GM11168 (cell line): Measurements from ENCODE around the gene IDI1.
"Not testable (repeated sequence)": the region's sequence is repeated elsewhere in the genome, so short reads cannot be mapped to it uniquely, and the experiment has no call there.

Experiments used
- in situ Hi-C: fragments of 300-500 bp; cut with MboI; formaldehyde crosslinking; loops from one replicate; pipeline ENCODE4 v1.12.0; 2022; ENCODE audit warnings: low sequenced_read_pairs; ENCODE audit not compliant: unreplicated experiment

Gene IDI1

DNA sequence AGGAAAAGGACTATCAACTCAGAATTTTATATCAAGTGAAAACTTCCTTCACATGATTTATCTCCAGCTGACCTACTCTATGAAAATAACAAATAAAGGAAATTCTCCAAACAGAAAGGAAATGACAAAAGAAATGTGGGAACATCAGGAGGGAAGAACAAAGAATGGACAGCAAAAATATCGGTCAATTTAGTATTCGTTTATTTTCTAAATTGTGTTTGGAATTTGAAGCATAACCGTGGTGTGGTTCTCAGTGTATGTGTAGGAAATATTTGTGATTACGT lies 16.0 kb upstream of the IDI1 start:
- in situ Hi-C loops: no loop called here

DNA sequence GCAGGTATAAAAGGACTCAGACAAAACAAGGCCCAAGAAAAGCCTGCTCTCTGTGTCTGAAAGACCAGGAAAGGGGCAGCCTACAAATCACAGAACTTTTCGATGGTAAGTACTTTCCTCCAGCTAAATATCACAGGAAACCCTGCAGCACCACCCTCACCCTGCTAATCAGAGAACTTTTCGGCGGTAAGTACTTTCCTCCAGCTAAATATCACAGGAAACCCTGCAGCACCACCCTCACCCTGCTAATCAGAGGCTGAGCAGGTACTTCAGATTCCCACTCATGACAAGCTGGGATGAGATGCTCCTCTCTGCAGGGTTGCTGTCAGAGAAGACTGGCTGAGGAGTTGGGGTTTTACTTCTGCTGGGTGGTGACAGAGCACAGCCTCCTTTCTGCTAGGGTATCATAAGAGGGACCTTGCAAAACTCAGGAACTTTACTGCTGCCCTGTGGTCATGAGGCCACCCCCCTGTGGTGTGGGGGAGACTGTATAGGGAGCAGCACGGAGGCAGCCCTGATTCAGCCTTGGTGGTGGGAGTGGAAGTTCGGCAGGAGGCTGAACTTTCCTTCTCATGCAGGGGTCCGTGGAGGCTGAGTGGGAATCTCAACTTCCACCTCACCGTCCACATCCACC lies 14.4 kb upstream of the IDI1 start:
- in situ Hi-C loops: no loop called here

DNA sequence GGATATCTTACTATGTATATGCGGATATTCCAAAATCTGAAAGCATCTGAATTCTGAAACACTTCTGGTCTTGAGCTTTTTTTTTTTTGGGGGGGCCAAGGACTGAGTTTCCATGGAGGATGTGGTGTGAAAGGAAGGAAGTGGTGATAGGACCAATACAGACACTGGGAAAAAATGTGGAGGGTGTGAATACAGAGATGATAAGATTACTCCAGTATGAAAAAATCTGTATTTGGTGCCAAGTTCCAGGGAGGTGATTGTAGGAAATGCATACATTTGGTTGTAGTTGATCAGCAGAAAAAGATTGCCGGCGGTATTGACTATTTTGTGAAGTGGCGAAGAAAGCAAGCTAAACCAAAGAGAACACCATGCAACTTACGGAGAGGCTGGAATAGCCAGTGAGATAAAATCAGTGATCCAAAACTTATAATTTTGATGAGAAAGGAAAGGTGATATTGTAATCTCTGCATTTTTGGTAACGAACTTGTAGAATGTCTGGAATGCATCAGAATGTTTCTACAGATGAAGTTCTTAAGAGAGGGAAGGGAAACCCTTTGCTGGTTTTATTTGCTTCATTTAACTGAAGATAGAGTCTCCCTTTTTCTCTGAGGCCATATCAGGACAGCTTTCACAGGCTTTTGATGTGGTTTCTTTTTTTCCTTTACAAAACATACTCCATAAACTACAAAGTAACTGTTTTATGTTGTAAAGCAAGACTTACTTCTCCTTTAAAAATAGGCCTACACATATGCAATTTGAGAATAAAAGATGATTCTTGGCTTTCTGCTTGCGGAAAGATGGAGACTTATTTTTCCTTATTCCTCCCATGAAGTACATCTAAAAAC lies 13.2 kb upstream of the IDI1 start:
- in situ Hi-C loops: no loop called here

DNA sequence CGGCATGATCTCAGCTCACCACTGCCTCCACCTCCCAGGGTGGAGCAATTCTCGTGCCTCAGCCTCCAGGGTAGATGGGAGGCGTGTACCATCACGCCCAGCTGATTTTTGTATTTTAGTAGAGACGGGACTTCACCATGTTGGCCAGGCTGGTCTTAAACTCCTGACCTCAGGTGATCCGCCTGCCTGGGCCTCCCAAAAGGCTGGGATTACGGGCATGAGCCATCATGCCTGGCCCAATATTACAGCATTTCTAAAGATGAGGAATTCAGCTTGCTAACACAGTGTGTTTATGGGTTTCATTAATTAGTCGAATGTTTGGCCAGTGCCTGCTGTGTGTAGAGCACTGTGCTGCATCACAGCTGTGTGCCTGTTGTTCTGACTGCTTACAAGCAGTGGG lies 11.0 kb upstream of the IDI1 start:
- in situ Hi-C loops: no loop called here

DNA sequence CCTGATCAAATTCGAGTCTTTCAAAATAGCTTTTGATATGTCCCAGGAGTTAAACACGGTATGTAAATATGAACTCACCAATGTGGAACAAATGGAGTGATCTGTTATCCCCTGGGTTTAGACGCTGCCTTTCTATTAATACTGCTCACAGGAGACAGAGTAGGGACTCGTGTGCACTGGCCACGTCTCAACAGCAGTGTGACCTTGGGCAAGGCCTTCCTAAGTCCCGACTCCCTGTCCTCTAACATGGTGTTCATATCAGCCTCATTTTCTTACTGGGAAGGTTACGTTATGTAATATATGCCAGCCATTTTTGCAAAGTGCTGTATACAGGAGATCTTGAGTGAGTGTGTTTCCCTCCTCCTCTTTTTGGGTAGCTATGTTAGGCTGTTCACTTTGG lies 9.1 kb upstream of the IDI1 start:
- in situ Hi-C loops: no loop called here

DNA sequence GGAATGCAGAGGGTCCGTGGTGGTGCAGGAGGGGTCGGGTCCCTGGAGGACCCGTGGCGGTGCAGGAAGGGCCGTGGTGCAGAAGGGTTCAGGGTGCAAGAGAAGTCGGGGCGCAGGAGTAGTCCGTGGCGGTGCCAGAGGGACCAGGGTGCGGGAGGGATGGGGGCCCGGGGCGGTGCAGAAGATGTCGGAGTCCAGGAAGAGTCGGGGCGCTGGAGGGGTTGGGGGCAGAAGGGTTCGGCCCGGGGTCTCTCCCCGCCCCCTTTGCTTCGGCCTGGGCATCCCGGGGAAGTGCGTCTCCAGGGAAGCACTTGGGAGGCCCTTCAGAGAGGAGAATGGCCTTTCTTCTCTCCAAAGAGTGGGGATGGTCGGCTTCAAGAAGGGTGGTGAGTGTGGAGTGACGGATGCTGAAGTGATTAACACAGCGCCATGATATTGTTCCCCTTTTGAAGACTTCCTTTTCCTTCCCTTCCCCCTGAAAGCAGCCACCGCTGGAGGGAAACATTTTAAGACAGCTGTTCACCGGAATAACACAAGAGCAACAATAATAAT lies 8.3 kb upstream of the IDI1 start:
- in situ Hi-C loops: no loop called here

DNA sequence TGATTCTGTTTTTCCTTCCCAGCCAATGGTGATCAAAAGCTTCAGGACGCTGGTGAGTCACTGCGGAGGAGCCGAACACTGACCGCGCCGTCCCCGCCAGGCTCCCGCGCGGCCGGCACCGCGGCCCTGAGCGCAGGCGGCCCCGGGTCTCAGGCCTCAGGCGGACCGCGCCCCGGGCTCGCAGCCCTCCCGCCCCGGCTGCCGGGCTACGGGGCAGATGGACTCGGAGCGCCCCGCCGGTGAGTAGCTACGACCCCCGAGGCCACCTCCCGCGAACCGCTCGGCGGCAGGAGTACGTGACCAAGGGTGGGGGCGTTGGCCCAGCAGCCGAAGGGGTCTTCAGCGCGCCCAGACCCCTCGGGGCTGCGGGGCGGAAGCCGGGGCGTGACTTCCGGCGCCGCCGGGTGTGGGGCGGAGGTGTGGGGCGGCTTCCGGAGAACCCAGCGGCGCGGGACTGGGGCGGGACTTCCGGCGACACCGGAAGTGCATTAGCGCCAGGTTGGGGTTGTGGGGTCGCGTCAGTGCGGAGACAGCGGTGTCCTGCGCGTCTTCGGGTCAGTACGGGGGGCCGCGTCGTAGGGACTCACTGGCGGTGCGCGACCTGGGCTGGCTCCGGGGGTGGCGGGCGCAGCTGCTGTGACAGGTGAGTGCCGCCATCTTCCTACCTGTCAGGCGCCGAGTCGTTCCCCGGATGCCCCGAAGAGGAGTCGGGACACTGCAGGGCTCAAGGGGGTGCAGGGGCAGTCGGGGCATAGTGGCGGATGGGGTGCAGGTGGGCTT lies 7.6 kb upstream of the IDI1 start, which contains the start of gene WDR37:
Gene WDR37, plus strand, starts transcription at position 60 of the 780 bp plus-strand sequence. CDS start 15,771 bp downstream, outside the sequence.
- in situ Hi-C loops: no loop called here

DNA sequence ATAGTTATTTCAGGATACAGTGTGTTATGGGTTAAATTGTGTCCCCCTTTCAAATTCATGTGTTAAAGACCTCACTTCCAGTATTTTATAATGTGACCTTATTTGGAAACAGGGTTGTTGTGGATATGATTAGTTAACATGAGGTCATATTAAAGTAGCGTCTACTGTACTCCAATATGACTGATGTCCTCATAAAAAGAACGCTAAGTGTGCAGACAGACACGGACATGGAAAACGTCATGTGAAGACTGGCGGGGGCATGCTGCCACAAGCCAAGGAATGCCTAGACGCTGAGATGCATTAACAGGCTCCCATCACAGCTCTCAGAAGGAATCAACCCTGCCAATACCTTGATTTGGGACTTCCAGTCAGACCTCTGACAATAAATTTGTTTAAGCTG lies 5.8 kb upstream of the IDI1 start:
- in situ Hi-C loops: no loop called here

DNA sequence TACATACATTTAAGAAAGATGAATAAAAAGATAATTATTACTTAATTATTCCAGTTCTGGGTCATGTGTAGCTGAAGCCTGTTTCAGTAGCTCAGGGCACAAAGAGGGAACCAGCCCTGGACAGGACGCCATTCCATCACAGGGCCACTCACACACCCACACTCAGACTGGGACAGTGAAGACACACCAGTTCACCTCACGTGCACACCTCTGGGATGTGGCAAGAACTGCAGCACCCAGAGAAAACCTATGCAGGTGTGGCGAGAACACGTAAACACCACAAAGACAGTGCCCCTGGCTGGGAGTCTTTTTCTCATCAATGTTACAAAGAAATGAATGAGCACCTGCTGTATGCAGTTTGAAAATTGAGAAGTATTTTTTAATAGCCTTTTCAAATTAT lies 1.6 kb upstream of the IDI1 start:
- in situ Hi-C loops: no loop called here

DNA sequence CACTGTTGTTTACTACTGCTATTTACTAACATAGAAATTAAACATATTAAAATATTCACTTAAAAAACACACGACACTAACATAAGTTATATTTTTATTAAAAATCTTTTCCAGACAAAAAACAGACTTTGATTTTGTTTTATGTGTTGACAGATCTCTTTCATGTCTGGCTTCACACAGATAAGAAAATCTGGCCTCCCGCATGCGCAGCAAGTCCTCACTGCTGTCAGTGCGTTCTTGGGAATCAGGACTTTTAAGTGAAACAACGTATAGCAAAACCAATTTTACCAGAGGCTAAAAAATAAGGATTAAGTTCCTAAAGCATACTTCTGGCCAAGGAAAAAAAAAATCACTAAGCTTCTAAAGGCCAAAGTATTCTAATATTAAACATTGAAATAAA lies 1.2 kb upstream of the IDI1 start:
- in situ Hi-C loops: no loop called here

DNA sequence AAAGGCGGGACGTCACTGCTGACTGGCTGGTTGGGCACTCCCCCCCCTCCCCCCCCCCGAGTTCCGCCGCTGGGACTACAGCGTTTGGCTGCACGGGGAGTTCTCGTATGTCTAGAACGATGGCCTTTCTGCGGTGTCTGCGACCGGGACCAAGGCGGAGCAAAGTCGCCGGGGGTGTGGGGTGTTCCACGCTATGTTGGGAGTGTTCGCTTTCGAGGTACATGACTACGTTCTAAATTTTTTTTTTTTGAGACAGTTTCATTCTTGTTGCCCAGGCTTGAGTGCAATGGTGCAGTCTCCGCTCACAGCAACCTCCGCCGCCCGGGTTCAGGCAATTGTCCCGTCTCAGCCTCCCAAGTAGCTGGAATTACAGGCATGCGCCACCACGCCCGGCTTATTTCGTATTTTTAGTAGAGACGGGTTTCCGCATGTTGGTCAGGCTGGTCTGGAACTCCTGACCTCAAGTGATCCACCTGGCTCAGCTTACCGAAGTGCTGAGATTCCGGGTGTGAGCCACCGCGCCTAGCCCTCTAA lies 573 bp upstream of the IDI1 start:
- in situ Hi-C loops: no loop called here

DNA sequence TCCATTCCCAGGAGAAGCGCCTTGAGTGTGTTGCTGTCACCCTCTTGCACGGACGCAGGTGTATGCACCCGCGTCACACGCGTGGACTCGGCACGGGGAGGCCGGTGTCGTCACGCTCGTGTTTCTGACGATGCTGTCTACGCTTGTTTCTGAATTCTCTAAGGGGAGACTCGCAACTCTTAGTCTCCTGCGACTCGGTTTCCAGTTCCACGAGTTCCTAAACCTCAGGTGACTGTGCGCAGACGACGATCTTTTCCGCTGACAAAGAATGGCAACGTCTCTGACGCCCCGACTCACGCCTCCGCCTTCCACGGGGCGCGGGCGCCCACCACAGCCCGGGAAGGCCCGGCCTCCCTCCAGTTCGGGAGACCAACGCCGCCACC lies 579 bp downstream of the IDI1 start:
- in situ Hi-C loops: no loop called here

DNA sequence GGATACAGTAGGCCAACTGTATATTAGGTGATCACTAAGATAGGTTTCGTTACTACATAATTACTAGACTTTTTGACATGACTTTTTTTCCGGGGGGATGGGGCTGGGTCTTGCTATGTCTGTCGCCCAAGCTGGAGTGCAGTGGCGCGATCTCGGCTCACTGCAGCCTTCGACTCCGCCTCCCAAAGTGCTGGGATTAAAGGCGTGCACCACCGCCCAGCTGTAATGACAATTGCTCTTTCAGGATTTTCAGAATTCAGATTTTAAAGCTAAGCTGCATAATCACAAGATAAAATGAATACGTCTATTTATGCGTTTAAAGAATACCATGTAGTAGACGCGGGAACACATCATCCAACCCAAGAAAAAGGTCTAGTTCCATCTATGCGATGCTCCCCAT lies 982 bp downstream of the IDI1 start:
- in situ Hi-C loops: no loop called here

DNA sequence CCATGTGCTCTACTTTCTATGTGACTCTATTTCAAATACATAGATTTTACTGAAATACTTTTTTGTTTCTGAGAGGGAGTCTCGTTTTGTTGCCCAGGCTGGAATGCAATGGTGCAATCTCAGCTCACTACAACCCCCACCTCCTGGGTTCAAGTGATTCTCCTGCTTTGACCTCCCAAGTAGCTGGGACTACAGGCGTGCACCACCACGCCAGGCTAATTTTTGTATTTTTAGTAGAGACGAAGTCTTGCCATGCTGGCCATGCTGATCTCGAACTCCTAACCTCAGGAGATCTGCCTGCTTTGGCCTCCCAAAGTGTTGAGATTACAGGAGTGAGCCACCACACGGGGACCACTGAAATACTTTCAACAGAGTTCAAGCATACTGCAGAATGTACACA lies 3.5 kb downstream of the IDI1 start:
- in situ Hi-C loops: no loop called here

DNA sequence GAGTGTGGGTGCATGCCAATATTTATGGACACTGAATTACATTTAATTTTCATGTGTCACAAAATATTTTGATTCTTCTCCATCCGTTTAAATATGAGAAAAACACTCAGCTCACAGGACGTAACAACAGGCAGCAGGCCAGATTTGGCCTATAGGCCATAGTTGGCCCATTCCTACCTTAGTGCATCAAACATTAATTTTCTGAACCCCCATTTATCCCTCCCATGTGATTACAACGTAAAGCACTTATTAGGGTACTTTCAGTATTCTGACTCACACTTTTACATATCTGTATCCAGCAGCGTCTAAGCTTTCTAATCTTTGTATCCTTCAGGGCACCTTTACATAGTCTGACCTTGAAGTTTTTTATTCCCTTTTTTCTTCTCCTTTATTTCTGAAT lies 4.0 kb downstream of the IDI1 start:
- in situ Hi-C loops: no loop called here

DNA sequence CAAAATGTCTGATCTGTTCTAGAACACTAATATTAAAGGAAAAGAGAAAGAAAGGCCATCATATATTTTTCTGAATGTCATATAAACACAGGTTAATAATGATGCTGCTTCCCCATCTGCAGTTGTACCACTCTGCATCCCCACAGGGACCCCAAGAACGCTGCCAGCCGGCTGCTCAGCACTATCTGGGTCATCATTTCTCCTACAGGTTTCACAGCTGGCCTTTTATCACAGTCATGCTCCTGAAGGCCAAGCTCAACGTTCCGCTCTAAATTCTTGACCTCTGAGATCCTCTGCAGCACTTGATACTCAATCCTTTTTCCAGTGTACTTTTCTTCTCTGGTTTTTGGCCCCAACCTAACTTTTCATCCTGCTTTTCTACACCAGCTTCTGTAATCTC lies 4.8 kb downstream of the IDI1 start:
- in situ Hi-C loops: no loop called here

DNA sequence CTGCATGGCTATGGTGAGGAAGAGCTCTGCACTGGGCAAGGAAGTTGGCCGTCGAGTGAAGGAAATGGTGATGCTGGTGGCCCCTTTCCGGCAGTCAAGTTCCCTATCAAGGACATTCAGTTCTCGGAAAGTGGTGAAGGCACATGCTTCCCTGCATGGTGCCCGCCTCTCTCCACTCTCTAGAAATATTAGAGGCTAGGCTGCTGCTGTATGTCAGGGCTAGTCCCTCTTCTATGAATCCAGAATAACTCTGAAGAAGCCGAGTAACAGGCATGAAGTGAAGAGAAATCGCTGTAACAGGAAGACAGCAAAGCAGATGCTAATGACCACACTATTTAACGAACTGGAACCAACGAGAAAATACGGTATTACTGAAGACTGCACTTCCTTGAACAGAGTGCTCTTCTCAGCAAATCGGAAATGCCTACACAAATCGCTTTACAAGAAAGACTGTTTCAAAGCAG lies 5.4 kb downstream of the IDI1 start:
- in situ Hi-C loops: no loop called here

DNA sequence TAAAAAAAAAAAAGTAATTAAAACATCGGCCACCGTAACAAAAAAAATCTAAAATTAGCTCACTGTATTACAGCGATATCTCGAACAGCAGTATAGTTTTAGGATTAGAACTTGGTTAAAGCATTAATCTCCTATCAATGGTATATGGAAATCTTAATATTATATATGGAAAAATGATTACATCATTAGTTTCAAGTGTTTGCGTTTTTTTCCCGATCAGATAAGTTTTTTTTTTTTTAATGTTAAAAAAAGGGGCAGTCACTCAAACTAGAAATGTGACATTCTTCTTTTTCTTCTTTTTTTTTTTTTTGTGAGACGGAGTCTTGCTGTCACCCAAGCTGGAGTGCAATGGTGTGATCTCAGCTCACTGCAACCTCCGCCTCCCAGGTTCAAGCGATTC lies 7.4 kb downstream of the IDI1 start:
- in situ Hi-C loops: no loop called here

DNA sequence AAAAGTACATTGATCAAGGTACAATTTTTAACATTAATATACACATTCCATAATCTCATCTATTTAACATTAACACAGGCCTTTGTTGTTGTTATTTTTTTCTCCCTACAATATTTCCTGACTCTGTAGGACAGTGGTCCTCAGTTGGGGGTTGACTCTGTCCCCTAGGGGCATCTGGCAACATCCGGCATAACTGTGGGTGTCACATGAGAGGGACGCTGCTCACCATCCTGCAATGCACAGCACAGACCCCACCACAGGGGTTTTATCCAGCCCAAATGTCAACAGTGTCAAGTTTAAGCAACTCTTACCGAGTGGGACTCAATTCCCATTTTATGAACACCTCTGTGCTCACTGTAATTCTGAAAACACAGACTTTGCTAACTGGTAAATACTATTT lies 8.8 kb downstream of the IDI1 start:
- in situ Hi-C loops: no loop called here

DNA sequence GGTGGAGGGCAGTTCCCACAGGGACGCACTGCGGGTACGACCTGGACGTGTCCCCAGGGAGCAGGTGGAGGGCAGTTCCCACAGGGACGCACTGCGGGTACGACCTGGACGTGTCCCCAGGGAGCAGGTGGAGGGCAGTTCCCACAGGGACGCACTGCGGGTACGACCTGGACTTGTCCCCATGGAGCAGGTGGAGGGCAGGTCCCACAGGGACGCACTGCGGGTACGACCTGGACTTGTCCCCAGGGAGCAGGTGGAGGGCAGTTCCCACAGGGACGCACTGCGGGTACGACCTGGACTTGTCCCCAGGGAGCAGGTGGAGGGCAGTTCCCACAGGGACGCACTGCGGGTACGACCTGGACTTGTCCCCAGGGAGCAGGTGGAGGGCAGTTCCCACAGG lies 10.2 kb downstream of the IDI1 start:
- in situ Hi-C loops: not testable (repeated sequence)

DNA sequence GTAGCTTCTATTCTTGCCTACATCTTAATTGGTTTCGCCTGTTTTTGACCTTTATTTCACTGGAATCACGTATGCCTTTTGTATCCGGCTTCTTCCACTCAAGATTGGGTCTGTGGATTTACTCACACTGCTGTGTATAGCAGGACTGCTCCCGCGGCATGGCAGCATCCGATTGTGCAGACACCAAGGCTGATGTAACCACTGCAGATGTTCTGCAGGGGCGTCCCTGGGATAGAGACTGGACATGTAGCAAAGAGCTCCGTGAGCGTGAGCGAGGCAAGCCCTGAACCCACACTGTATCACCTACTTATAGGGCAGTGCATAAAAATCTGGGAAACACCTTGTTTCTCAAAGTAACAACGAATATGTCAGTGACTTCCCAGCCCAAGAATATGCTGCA lies 11.8 kb downstream of the IDI1 start:
- in situ Hi-C loops: no loop called here
